H1 (cell line): ENCODE measurements around the gene STARD3NL. TPM values are rescaled to one million over a fixed set of nuclear protein-coding genes. Genes with fewer than 3 reads are reported as not detected.

Experiments used
- polyA plus RNA-seq, 7 experiments: library from polyadenylated mRNA; depleted of rRNA in 3 of 7; stranded (reverse) in 5 of 7; unstranded in 2 of 7; fragments of >200 nt in 5 of 7; fragments of 200-250 nt in 2 of 7; gene quantifications; 1 replicate in 5 of 7; 2 replicates in 1 of 7; 4 replicates in 1 of 7; pipeline versions ENCODE4 v1.2.1 to v1.2.3, GENCODE V29; 2011 to 2013; ENCODE audit warnings: missing spikeins in 2 of 7, mixed read lengths in 2 of 7
- small RNA-seq: library from polyadenylated mRNA; stranded (forward); fragments of <200 nt; extraction: miRNeasy Mini kit (QIAGEN cat#:217004); gene quantifications from one replicate; pipeline ENCODE3, GENCODE V24; 2013; ENCODE audit not compliant: insufficient read depth
- total RNA-seq: library from RNA; stranded (reverse); fragmentation: NEBNext Ultra II Directional; extraction: Animal tissue kit (Norgen Biotek cat#: 25700); gene quantifications from 2 replicates; pipeline ENCODE4 v1.2.1, GENCODE V29; 2021

The STARD3NL gene
- total and polyA plus RNA-seq, 2 of the 8 experiments (the other 6 are each of a cell fraction or from before 2014, with no cell fraction given) = 27.1 to 40.5 TPM

Small RNA genes lying within 50 kb of the gene (small RNA-seq; reads per million reads assigned to genes)
- gene TRGJ1 (not detected), gene TRGJ2 (not detected), gene TRGJP (not detected), gene TRGJP1 (not detected), gene TRGJP2 (not detected)
